Measurements from ENCODE around the gene CES3. TPM values are rescaled to one million over a fixed set of nuclear protein-coding genes. Genes with fewer than 3 reads are reported as not detected.
A peak's percentile ranks its signal among the peaks of the same experiment; 100 is the strongest.
"Not testable (repeated sequence)": the region's sequence is repeated elsewhere in the genome, so short reads cannot be mapped to it uniquely, and the experiment has no call there.

Gene CES3
- total RNA-seq, 5 donors from 2014 or later (not counting 1 experiment from before 2014, with no cell fraction given): 0.10 to 0.88 (median 0.58) TPM

DNA sequence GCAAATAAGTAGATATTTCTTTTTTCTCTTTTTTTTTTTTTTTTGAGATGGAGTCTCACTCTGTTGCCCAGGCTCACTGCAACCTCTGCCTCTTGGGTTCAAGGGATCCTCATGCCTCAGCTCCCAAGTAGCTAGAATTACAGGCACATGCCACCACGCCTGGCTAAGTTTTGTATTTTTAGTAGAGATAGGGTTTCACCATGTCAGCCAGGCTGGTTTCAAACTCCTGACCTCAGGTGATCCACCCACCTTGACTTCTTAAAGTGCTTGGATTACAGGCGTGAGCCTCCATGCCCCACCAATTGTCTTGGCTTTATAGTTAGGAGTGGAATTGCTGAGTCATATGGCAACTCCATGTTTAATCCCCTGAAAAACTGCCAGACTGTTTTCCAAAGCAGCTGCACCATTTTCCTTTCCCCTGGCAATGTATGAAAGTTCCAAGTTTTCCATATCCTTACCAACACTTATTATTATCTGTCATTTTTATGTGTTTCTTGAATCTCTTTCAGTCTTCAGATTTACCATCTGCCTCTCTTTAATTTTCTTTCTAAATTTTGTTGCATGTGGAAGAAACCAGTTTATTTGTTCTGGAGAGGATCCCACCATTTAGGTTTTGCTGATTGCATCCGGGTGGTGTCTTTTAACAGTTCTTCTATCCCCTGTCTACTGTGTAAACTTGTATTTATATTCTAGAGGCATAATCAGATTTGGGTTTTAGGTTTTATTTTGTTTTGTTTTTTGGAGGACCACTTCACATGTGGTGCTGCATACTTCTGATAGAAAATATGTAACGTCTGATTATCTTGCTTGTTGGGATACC lies 9.9 kb upstream of the CES3 start:
- DNase-seq: no peak
- Histone ChIP-seq H3K4me1 (ENCODE audit: control insufficient read depth in 1 of 2, extremely low read depth in 1 of 2, insufficient read depth in 2 of 2, low read length in 2 of 2) (peaks cover 5 to 25% of the 10 kb centered on the region in 2 experiments), H3K36me3 (ENCODE audit: control insufficient read depth in 2 of 2, extremely low read depth in 1 of 2, insufficient read depth in 1 of 2, low read length in 1 of 2) (no peaks in the 10 kb centered on the region), H3K9me3 (no peaks in the 10 kb centered on the region), H3K4me3 (ENCODE audit: control insufficient read depth in 1 of 2, extremely low read depth in 1 of 2, low read length in 1 of 2) (no peak overlapping the region), H3K27ac (ENCODE audit: low read length) (no peak overlapping the region), H3K27me3 (replicated peaks in 1 of 2; ENCODE audit: control insufficient read depth in 2 of 2, extremely low read depth in 1 of 2, insufficient read depth in 2 of 2, low read length in 1 of 2) (peaks cover 7 to 47% of the 10 kb centered on the region in 2 experiments)
- peaks cover 36 to 48% of the 10 kb centered on the region in 2 donors for H3K27me3 Mint-ChIP-seq
- peaks cover 6% of the 10 kb centered on the region for H3K36me3 Mint-ChIP-seq
- ATAC-seq (replicated peaks in 1 of 4): no peak
- no peak overlapping the region for H3K27ac Mint-ChIP-seq
- no peak overlapping the region for H3K4me3 Mint-ChIP-seq
- 80% methylated on average over 1 of the region's 4 CpGs for WGBS (ENCODE audit: insufficient coverage)
- CTCF ChIA-PET: no interaction called here
- peaks cover 20 to 29% (median 21%) of the 10 kb centered on the region in 3 donors for H3K4me1 Mint-ChIP-seq
- H3K9me3 Mint-ChIP-seq: peaks cover 0 to 4% (median 0%) of the 10 kb centered on the region in 3 donors
- POLR2A ChIA-PET: no interaction called here

- peaks cover 2 to 19% of the 10 kb centered on the region in 2 experiments for H3K4me1 ChIP-seq (ENCODE audit: control insufficient read depth in 1 of 2, extremely low read depth in 1 of 2, insufficient read depth in 2 of 2, low read length in 2 of 2)
- POLR2A ChIA-PET: interaction anchor here in 1 of 2 donors (1.1 kb wide), 1 partner anchor 229 kb away, joined by 10 read pairs; no protein-coding TSS in a partner anchor
- H3K9me3 ChIP-seq: no peaks in the 10 kb centered on the region
- ATAC-seq (replicated peaks in 1 of 4): no peak
- DNase-seq: no peak
- peaks cover 0 to 4% (median 0%) of the 10 kb centered on the region in 3 donors for H3K9me3 Mint-ChIP-seq
- 90% methylated on average over 6 of the region's 7 CpGs for WGBS (ENCODE audit: insufficient coverage)
- no peak overlapping the region for H3K4me3 Mint-ChIP-seq
- H3K36me3 ChIP-seq (ENCODE audit: control insufficient read depth in 2 of 2, extremely low read depth in 1 of 2, insufficient read depth in 1 of 2, low read length in 1 of 2): no peaks in the 10 kb centered on the region
- peaks cover 36 to 48% of the 10 kb centered on the region in 2 donors for H3K27me3 Mint-ChIP-seq
- H3K36me3 Mint-ChIP-seq: peaks cover 6% of the 10 kb centered on the region
- H3K27me3 ChIP-seq (replicated peaks in 1 of 2; ENCODE audit: control insufficient read depth in 2 of 2, extremely low read depth in 1 of 2, insufficient read depth in 2 of 2, low read length in 1 of 2): peaks cover 7 to 47% of the 10 kb centered on the region in 2 experiments
- H3K27ac ChIP-seq (ENCODE audit: low read length): no peak overlapping the region
- peaks cover 13 to 21% (median 13%) of the 10 kb centered on the region in 3 donors for H3K4me1 Mint-ChIP-seq
- CTCF ChIA-PET: interaction anchor here (0.6 to 1.5 kb wide), 5 partner anchors 88 to 1191 kb away, joined by 3 to 13 read pairs (median 3); no protein-coding TSS in a partner anchor
- no peak overlapping the region for H3K27ac Mint-ChIP-seq
- no peak overlapping the region for H3K4me3 ChIP-seq (ENCODE audit: control insufficient read depth in 1 of 2, extremely low read depth in 1 of 2, low read length in 1 of 2)
Observed at GRCh38 chr16:66952430-66953110, 8.5 kb upstream of the CES3 start.

DNA sequence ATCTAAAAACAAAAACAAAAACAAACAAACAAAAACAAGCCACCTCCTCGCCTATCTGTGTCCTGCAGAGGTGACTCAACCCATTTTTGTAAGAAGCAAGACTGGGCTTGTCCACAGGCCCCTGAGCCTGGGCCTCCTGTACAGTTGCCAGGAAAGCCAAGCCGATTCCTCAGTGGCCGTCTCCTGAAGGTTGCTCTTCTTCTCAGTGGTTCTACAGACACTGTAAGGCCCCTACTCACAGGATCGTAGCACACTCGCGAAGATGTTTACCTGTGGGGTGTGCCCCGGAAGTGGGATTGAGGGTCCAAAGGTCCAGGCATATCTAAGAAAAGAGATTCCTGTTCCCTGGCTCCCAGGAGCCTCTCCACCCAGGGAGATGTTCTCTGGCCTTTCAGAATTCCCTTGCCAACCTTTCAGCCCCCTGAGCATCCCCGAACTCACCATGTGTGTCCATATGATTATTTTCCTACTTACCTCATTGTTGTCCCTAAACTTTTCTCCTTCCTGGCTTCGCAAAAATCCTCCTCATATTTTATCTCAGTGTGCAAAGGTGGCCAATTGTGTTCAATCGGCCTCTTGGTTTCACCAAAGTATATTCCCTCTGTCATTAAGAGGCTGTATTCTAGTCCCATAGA lies 7.5 kb upstream of the CES3 start:
- Mint-ChIP-seq H3K4me1 (peaks cover 7 to 11% (median 11%) of the 10 kb centered on the region in 3 donors), H3K27me3 (peaks cover 31 to 42% of the 10 kb centered on the region in 2 donors), H3K4me3 (no peak overlapping the region), H3K36me3 (peaks cover 6% of the 10 kb centered on the region), H3K27ac (peak overlapping the region in 1 of 2 donors; percentile 77), H3K9me3 (peaks cover 0 to 4% (median 0%) of the 10 kb centered on the region in 3 donors)
- no peaks in the 10 kb centered on the region for H3K36me3 ChIP-seq (ENCODE audit: control insufficient read depth in 2 of 2, extremely low read depth in 1 of 2, insufficient read depth in 1 of 2, low read length in 1 of 2)
- no peaks in the 10 kb centered on the region for H3K9me3 ChIP-seq
- CTCF ChIA-PET: interaction anchor here in 1 of 2 donors (0.6 to 1.5 kb wide), 10 partner anchors 78 to 1190 kb away, joined by 3 to 4 read pairs (median 3); partner anchors contain the start of gene TRADD
- POLR2A ChIA-PET: interaction anchor here in 1 of 2 donors (0.7 kb wide), 1 partner anchor 186 kb away, joined by 10 read pairs; no protein-coding TSS in a partner anchor
- 77% methylated on average over 6 of the region's 10 CpGs for WGBS (ENCODE audit: insufficient coverage)
- H3K4me1 ChIP-seq (ENCODE audit: control insufficient read depth in 1 of 2, extremely low read depth in 1 of 2, insufficient read depth in 2 of 2, low read length in 2 of 2): peaks cover 0 to 9% of the 10 kb centered on the region in 2 experiments
- ATAC-seq (replicated peaks in 1 of 4) (no peak), DNase-seq (no peak)
- H3K4me3 ChIP-seq (ENCODE audit: control insufficient read depth in 1 of 2, extremely low read depth in 1 of 2, low read length in 1 of 2): no peak overlapping the region
- no peak overlapping the region for H3K27ac ChIP-seq (ENCODE audit: low read length)
- peaks cover 7 to 41% of the 10 kb centered on the region in 2 experiments for H3K27me3 ChIP-seq (replicated peaks in 1 of 2; ENCODE audit: control insufficient read depth in 2 of 2, extremely low read depth in 1 of 2, insufficient read depth in 2 of 2, low read length in 1 of 2)

GRCh38 chr16:66954097-66954659 lies 6.9 kb upstream of the CES3 start:
- peak; percentile 81 to 95 (median 86) for ATAC-seq (replicated peaks in 1 of 4)
- WGBS (ENCODE audit: insufficient coverage): 0% methylated on average over 4 of the region's 8 CpGs
- Histone ChIP-seq H3K4me1 (ENCODE audit: control insufficient read depth in 1 of 2, extremely low read depth in 1 of 2, insufficient read depth in 2 of 2, low read length in 2 of 2) (peaks cover 0 to 3% of the 10 kb centered on the region in 2 experiments), H3K27me3 (replicated peaks in 1 of 2; ENCODE audit: control insufficient read depth in 2 of 2, extremely low read depth in 1 of 2, insufficient read depth in 2 of 2, low read length in 1 of 2) (peaks cover 7 to 37% of the 10 kb centered on the region in 2 experiments), H3K36me3 (ENCODE audit: control insufficient read depth in 2 of 2, extremely low read depth in 1 of 2, insufficient read depth in 1 of 2, low read length in 1 of 2) (no peaks in the 10 kb centered on the region), H3K27ac (ENCODE audit: low read length) (no peak overlapping the region), H3K4me3 (ENCODE audit: control insufficient read depth in 1 of 2, extremely low read depth in 1 of 2, low read length in 1 of 2) (no peak overlapping the region), H3K9me3 (no peaks in the 10 kb centered on the region)
- Mint-ChIP-seq H3K27ac (peak overlapping the region in 1 of 2 donors; percentile 77), H3K36me3 (peaks cover 6% of the 10 kb centered on the region), H3K4me1 (peaks cover 7 to 11% (median 11%) of the 10 kb centered on the region in 3 donors), H3K4me3 (no peak overlapping the region), H3K9me3 (peaks cover 0 to 4% (median 0%) of the 10 kb centered on the region in 3 donors), H3K27me3 (peaks cover 30 to 36% of the 10 kb centered on the region in 2 donors)
- CTCF ChIA-PET: interaction anchor here in 1 of 2 donors (0.7 to 1.5 kb wide), 7 partner anchors 79 to 233 kb away, joined by 3 to 4 read pairs (median 3); partner anchors contain the start of gene TRADD
- peak; percentile 24 to 82 (median 66) for DNase-seq
- POLR2A ChIA-PET: interaction anchor here in 1 of 2 donors (0.7 kb wide), 1 partner anchor 185 kb away, joined by 10 read pairs; no protein-coding TSS in a partner anchor

GRCh38 chr16:66955363-66956153 lies 5.5 kb upstream of the CES3 start:
- H3K27ac ChIP-seq (ENCODE audit: low read length); H3K4me3 ChIP-seq (ENCODE audit: control insufficient read depth in 1 of 2, extremely low read depth in 1 of 2, low read length in 1 of 2); H3K9me3 Mint-ChIP-seq; H3K36me3 ChIP-seq (ENCODE audit: control insufficient read depth in 2 of 2, extremely low read depth in 1 of 2, insufficient read depth in 1 of 2, low read length in 1 of 2); CTCF ChIA-PET; H3K9me3 ChIP-seq; H3K27ac Mint-ChIP-seq; H3K36me3 Mint-ChIP-seq; H3K4me1 ChIP-seq (ENCODE audit: control insufficient read depth in 1 of 2, extremely low read depth in 1 of 2, insufficient read depth in 2 of 2, low read length in 2 of 2); ATAC-seq (replicated peaks in 1 of 4); DNase-seq; H3K4me3 Mint-ChIP-seq: not testable (repeated sequence)
- Mint-ChIP-seq H3K4me1 (peaks cover 7 to 17% (median 11%) of the 10 kb centered on the region in 3 donors), H3K27me3 (peaks cover 23 to 24% of the 10 kb centered on the region in 2 donors)
- POLR2A ChIA-PET: interaction anchor here in 1 of 2 donors (0.7 kb wide), 1 partner anchor 155 kb away, joined by 3 read pairs; no protein-coding TSS in a partner anchor
- peaks cover 7 to 32% of the 10 kb centered on the region in 2 experiments for H3K27me3 ChIP-seq (replicated peaks in 1 of 2; ENCODE audit: control insufficient read depth in 2 of 2, extremely low read depth in 1 of 2, insufficient read depth in 2 of 2, low read length in 1 of 2)
- WGBS (ENCODE audit: insufficient coverage): 100% methylated on average over 1 of the region's 17 CpGs
